Fibroblast of lung (primary cell): ENCODE results near the gene B3GNT7. TPM values are rescaled to one million over a fixed set of nuclear protein-coding genes. Genes with fewer than 3 reads are reported as not detected.

Experiments
- DNase-seq, 2 donors: peaks; one replicate each; pipeline versions ENCODE4 v3.0.0 to v3.0.0-alpha.2; 2010; ENCODE audit warnings: low read depth in 2 of 2
- H2AFZ ChIP-seq: 2 replicates; pipeline ENCODE4 v1.5.1; 2012; ENCODE audit warnings: low read length, control low read depth, inconsistent platforms
- H3K27ac ChIP-seq: 2 replicates; pipeline ENCODE4 v1.5.1; 2011; ENCODE audit warnings: low read length, control low read depth; ENCODE audit not compliant: insufficient read depth
- H3K27me3 ChIP-seq: 2 replicates; pipeline ENCODE4 v1.5.1; 2011; ENCODE audit warnings: mild to moderate bottlenecking, low read length; ENCODE audit not compliant: control insufficient read depth, insufficient read depth
- H3K36me3 ChIP-seq: 2 replicates; pipeline ENCODE4 v1.5.1; 2011; ENCODE audit warnings: low read length; ENCODE audit not compliant: control insufficient read depth, insufficient read depth
- H3K4me1 ChIP-seq: 2 replicates; pipeline ENCODE4 v1.5.1; 2011; ENCODE audit warnings: low read length; ENCODE audit not compliant: control insufficient read depth, insufficient read depth; ENCODE audit errors: extremely low read depth
- H3K4me2 ChIP-seq: 2 replicates; pipeline ENCODE4 v1.5.1; 2011; ENCODE audit warnings: low read length, control low read depth; ENCODE audit not compliant: insufficient read depth; ENCODE audit errors: extremely low read depth
- H3K4me3 ChIP-seq, 4 experiments: fragments of 200-600 bp in 1 of 4; sonication (generic) in 1 of 4; replicated peaks in 1 of 4; 2 replicates each; pipeline ENCODE4 v1.5.1; 2011 to 2016; ENCODE audit warnings: low read length in 4 of 4, low read depth in 3 of 4, mild to moderate bottlenecking in 3 of 4, control low read depth in 2 of 4, inconsistent platforms in 1 of 4, mixed read lengths in 1 of 4; ENCODE audit not compliant: insufficient read depth in 1 of 4; ENCODE audit errors: control extremely low read depth in 1 of 4
- H3K79me2 ChIP-seq: 2 replicates; pipeline ENCODE4 v1.5.1; 2012; ENCODE audit warnings: mild to moderate bottlenecking, low read length, inconsistent platforms; ENCODE audit not compliant: control insufficient read depth, insufficient read depth
- H3K9ac ChIP-seq: 2 replicates; pipeline ENCODE4 v1.5.1; 2011; ENCODE audit warnings: mild to moderate bottlenecking, low read length, control low read depth; ENCODE audit not compliant: insufficient read depth
- H3K9me3 ChIP-seq: 2 replicates; pipeline ENCODE4 v1.5.1; 2012; ENCODE audit warnings: low read depth, low read length; ENCODE audit not compliant: control insufficient read depth, insufficient read depth
- H4K20me1 ChIP-seq: 2 replicates; pipeline ENCODE4 v1.5.1; 2011; ENCODE audit warnings: low read length; ENCODE audit not compliant: control insufficient read depth, insufficient read depth; ENCODE audit errors: extremely low read depth
- EZH2 ChIP-seq: IDR thresholded peaks from 2 replicates; pipeline ENCODE4 v1.5.1; 2012; ENCODE audit warnings: low read length, control low read depth, mild to moderate bottlenecking; ENCODE audit errors: missing control alignments
- polyA plus RNA-seq, 2 donors: library from polyadenylated mRNA; depleted of rRNA in 1 of 2; stranded (reverse) in 1 of 2; unstranded in 1 of 2; fragments of >200 nt; gene quantifications; 2 replicates each; pipeline ENCODE4 v1.2.1, GENCODE V29; 2011 to 2012; ENCODE audit warnings: missing spikeins in 1 of 2
- total RNA-seq: library from RNA; depleted of rRNA; stranded (reverse); fragments of >200 nt; gene quantifications from 2 replicates; pipeline ENCODE4 v1.2.1, GENCODE V29; 2014
- TF ChIP-seq, protein P1 (sequence below), 2 donors: IDR thresholded peaks in 1 of 2; conservative IDR thresholded peaks in 1 of 2; 1 replicate in 1 of 2; 2 replicates in 1 of 2; pipeline ENCODE4 v1.5.1; 2011 to 2012; ENCODE audit warnings: low read length in 2 of 2, control low read depth in 1 of 2, inconsistent platforms in 1 of 2, low read depth in 1 of 2, mild to moderate bottlenecking in 1 of 2

B3GNT7 gene
- total and polyA plus RNA-seq, 2 donors (not counting 1 experiment from before 2014, with no cell fraction given), result 0.06 to 0.17 TPM

DNA sequence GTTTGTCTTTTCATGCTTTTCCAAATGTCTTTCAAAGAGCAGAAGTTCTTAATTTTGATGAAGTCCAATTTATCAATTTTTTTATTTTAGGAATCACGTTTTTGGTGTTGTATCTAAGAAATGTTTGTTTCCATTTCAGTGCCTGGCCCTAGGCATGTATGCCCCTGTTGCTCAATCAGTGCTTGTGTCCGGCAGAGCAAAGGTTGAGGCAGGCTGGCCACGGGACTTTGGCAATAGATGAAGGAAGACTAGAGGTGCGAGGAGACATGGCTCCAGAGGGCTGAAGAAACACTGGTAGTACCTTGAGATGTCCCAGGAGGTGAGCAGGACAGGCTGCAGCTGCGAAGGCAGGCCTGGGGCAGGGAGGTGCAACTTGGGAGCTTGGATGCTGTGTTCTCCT, 10.1 kb upstream of the B3GNT7 start:
- Histone ChIP-seq H3K36me3 (no peaks in the 10 kb centered on the region), H2AFZ (no peak overlapping the region), H3K9me3 (no peaks in the 10 kb centered on the region), H3K9ac (no peak overlapping the region), H3K79me2 (no peaks in the 10 kb centered on the region), H3K4me3 (no peak overlapping the region), H3K4me1 (no peaks in the 10 kb centered on the region), H3K27me3 (no peaks in the 10 kb centered on the region), H3K27ac (no peak overlapping the region), H3K4me2 (no peak overlapping the region), H4K20me1 (no peaks in the 10 kb centered on the region)
- no peak for DNase-seq
- no peak for TF ChIP-seq EZH2
- TF ChIP-seq, protein P1, sequence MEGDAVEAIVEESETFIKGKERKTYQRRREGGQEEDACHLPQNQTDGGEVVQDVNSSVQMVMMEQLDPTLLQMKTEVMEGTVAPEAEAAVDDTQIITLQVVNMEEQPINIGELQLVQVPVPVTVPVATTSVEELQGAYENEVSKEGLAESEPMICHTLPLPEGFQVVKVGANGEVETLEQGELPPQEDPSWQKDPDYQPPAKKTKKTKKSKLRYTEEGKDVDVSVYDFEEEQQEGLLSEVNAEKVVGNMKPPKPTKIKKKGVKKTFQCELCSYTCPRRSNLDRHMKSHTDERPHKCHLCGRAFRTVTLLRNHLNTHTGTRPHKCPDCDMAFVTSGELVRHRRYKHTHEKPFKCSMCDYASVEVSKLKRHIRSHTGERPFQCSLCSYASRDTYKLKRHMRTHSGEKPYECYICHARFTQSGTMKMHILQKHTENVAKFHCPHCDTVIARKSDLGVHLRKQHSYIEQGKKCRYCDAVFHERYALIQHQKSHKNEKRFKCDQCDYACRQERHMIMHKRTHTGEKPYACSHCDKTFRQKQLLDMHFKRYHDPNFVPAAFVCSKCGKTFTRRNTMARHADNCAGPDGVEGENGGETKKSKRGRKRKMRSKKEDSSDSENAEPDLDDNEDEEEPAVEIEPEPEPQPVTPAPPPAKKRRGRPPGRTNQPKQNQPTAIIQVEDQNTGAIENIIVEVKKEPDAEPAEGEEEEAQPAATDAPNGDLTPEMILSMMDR (conservative IDR thresholded peaks at IDR 0.05 in 1 of 2, IDR thresholded peaks at IDR 0.05 in 1 of 2; ENCODE audit: low read depth in 1 of 2, low read length in 2 of 2), result no peak

DNA sequence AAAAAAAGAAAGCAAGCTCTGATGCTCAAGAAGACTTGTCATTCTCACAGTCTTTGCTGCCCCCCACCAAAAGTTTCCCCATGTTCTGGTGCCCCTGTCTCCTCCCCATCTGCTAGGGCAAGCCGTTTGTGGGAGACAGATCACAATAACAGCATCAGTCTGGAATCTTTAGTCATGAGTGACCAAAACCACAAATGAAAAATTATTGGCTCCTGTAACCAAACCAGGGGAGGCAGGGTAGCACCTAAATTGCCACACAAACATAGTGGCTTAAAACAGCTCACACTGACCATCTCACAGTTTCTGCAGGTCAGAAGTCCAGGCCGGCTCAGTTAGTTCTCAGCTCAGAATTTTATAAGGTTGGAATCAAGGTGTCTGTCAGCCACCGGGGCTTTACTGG, 9.1 kb upstream of the B3GNT7 start:
- peak; percentile 55 to 90 for DNase-seq
- H3K27me3 ChIP-seq, result no peaks in the 10 kb centered on the region
- H3K4me2 ChIP-seq, result peak overlapping the region; percentile 17
- no peaks in the 10 kb centered on the region for H3K79me2 ChIP-seq
- H4K20me1 ChIP-seq, result no peaks in the 10 kb centered on the region
- no peak overlapping the region for H3K9ac ChIP-seq
- TF ChIP-seq, protein P1 (conservative IDR thresholded peaks at IDR 0.05 in 1 of 2, IDR thresholded peaks at IDR 0.05 in 1 of 2; ENCODE audit: low read depth in 1 of 2, low read length in 2 of 2), result no peak
- TF ChIP-seq EZH2, result no peak
- no peak overlapping the region for H3K4me3 ChIP-seq
- no peak overlapping the region for H2AFZ ChIP-seq
- H3K4me1 ChIP-seq, result no peaks in the 10 kb centered on the region
- no peaks in the 10 kb centered on the region for H3K36me3 ChIP-seq
- no peak overlapping the region for H3K27ac ChIP-seq
- no peaks in the 10 kb centered on the region for H3K9me3 ChIP-seq

DNA sequence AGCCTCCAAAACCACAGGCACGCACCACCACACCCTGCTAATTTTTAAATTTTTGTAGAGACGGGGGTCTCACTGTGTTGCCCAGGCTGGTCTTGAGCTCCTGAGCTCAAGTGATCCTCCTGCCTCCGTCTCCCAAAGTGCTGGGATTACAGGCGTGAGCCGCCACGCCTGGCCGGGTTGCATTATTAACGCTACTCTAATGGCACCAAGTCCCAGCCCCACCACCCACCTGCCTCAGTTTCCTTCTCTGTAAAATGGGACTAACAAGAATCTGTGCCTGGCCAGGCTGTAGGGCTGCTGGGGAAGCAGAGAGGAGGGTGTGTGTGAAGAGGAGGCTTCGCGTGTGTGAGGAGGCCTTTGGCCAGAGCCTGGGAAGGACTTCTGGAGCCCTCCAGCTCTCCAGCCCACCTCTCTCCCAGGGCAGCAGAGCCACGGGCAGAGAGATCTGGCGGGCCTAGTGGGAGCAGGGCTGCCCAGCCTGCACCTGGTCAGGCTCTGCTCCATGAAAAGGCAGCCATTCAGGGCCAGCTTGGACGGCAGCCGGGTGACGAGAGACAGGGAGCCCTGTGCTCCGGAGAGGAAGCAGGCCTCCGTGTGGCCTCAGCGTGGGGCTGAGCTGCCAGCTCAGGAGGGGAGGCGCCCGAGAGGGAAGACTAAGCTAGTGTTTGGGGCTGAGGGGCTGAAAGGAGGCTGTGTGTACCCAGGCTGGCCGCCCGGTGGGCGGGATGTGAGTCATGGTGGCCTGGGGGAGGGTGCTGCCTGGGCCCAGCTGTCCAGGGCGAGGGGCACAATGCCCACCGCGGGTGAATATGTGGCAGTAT, 7.4 kb upstream of the B3GNT7 start:
- Histone ChIP-seq H3K27ac (no peak overlapping the region), H3K36me3 (no peaks in the 10 kb centered on the region), H3K27me3 (no peaks in the 10 kb centered on the region), H3K4me1 (no peaks in the 10 kb centered on the region), H3K4me3 (no peak overlapping the region), H2AFZ (no peak overlapping the region), H3K4me2 (no peak overlapping the region), H3K79me2 (no peaks in the 10 kb centered on the region), H3K9me3 (no peaks in the 10 kb centered on the region), H4K20me1 (no peaks in the 10 kb centered on the region), H3K9ac (no peak overlapping the region)
- TF ChIP-seq EZH2, result no peak
- TF ChIP-seq, protein P1 (conservative IDR thresholded peaks at IDR 0.05 in 1 of 2, IDR thresholded peaks at IDR 0.05 in 1 of 2; ENCODE audit: low read depth in 1 of 2, low read length in 2 of 2), result no peak
- peak; percentile 56 to 71 for DNase-seq
